Neuron (in vitro differentiated cells): ENCODE data around the gene FGF14.

Source experiments
- H2AFZ ChIP-seq: one replicate; pipeline ENCODE4 v1.6.1; 2013; ENCODE audit warnings: low read depth, mild to moderate bottlenecking, inconsistent platforms, low read length, moderate library complexity
- H3K27me3 ChIP-seq: one replicate; pipeline ENCODE4 v1.6.1; 2013; ENCODE audit warnings: low read length; ENCODE audit not compliant: insufficient read depth
- H3K36me3 ChIP-seq: one replicate; pipeline ENCODE4 v1.6.1; 2013; ENCODE audit warnings: low read length; ENCODE audit not compliant: insufficient read depth
- H3K4me1 ChIP-seq: one replicate; pipeline ENCODE4 v1.6.1; 2013; ENCODE audit warnings: low read length; ENCODE audit not compliant: insufficient read depth
- H3K4me3 ChIP-seq: 2 replicates; pipeline ENCODE4 v1.5.1; 2013; ENCODE audit warnings: mild to moderate bottlenecking, low read length, moderate library complexity
- H3K9me3 ChIP-seq: one replicate; pipeline ENCODE4 v1.6.1; 2013; ENCODE audit warnings: low read length

The FGF14 gene

GRCh38 chr13:101829484-101829883, 572.4 kb downstream of the FGF14 start:
- Histone ChIP-seq H3K27me3 (no peaks in the 10 kb centered on the region), H3K4me3 (no peak overlapping the region), H3K36me3 (no peaks in the 10 kb centered on the region), H3K9me3 (peaks cover 2% of the 10 kb centered on the region), H2AFZ (no peak overlapping the region), H3K4me1 (peaks cover 14% of the 10 kb centered on the region)

GRCh38 chr13:101828119-101828518, 573.7 kb downstream of the FGF14 start:
- peaks cover 16% of the 10 kb centered on the region for H3K4me1 ChIP-seq
- H2AFZ ChIP-seq = no peak overlapping the region
- H3K9me3 ChIP-seq = peaks cover 2% of the 10 kb centered on the region
- no peaks in the 10 kb centered on the region for H3K27me3 ChIP-seq
- H3K4me3 ChIP-seq = no peak overlapping the region
- H3K36me3 ChIP-seq = no peaks in the 10 kb centered on the region

DNA sequence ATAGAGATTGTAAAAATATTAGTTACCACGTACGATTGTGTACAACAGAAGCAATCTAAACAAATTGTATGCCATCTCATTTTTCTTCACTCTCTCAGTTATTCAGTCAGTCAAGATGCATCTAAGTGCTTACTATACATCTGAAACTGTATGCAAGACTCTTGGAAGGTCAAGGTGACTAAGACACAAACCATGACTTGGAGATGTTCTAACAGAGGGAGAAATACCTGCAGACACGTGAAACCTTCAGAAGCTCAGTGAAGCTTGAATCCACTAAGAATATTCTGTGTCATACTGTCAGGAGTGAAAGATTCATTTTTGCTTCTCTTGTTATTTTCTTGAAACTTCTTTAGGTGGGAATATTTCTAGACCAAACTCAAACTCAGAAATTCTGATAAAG, 584.0 kb downstream of the FGF14 start:
- Histone ChIP-seq H3K9me3 (no peaks in the 10 kb centered on the region), H3K4me1 (no peaks in the 10 kb centered on the region), H3K36me3 (no peaks in the 10 kb centered on the region), H2AFZ (no peak overlapping the region), H3K27me3 (no peaks in the 10 kb centered on the region), H3K4me3 (no peak overlapping the region)

GRCh38 chr13:101811881-101812280, 590.0 kb downstream of the FGF14 start:
- Histone ChIP-seq H3K9me3 (no peaks in the 10 kb centered on the region), H3K36me3 (no peaks in the 10 kb centered on the region), H2AFZ (no peak overlapping the region), H3K27me3 (no peaks in the 10 kb centered on the region), H3K4me3 (no peak overlapping the region), H3K4me1 (no peaks in the 10 kb centered on the region)

- Histone ChIP-seq H3K27me3 (no peaks in the 10 kb centered on the region), H3K9me3 (no peaks in the 10 kb centered on the region), H3K36me3 (no peaks in the 10 kb centered on the region), H3K4me3 (no peak overlapping the region), H2AFZ (no peak overlapping the region), H3K4me1 (no peaks in the 10 kb centered on the region)
These were observed 590.5 kb downstream of the FGF14 start for GRCh38 chr13:101811284-101811839.

GRCh38 chr13:101799196-101799595, 602.7 kb downstream of the FGF14 start:
- H3K27me3 ChIP-seq = no peaks in the 10 kb centered on the region
- peaks cover 6% of the 10 kb centered on the region for H3K4me1 ChIP-seq
- no peak overlapping the region for H3K4me3 ChIP-seq
- H3K36me3 ChIP-seq = no peaks in the 10 kb centered on the region
- H3K9me3 ChIP-seq = no peaks in the 10 kb centered on the region
- no peak overlapping the region for H2AFZ ChIP-seq

- Histone ChIP-seq H3K36me3 (no peaks in the 10 kb centered on the region), H3K27me3 (no peaks in the 10 kb centered on the region), H3K9me3 (no peaks in the 10 kb centered on the region), H3K4me3 (no peak overlapping the region), H2AFZ (no peak overlapping the region), H3K4me1 (peaks cover 6% of the 10 kb centered on the region)
These were observed 603.4 kb downstream of the FGF14 start for GRCh38 chr13:101798437-101798836.

GRCh38 chr13:101795460-101795859, 606.4 kb downstream of the FGF14 start:
- no peaks in the 10 kb centered on the region for H3K27me3 ChIP-seq
- H3K36me3 ChIP-seq = no peaks in the 10 kb centered on the region
- no peaks in the 10 kb centered on the region for H3K9me3 ChIP-seq
- H3K4me3 ChIP-seq = no peak overlapping the region
- H2AFZ ChIP-seq = no peak overlapping the region
- peaks cover 6% of the 10 kb centered on the region for H3K4me1 ChIP-seq

GRCh38 chr13:101795025-101795424, 606.8 kb downstream of the FGF14 start:
- H3K4me1 ChIP-seq = peaks cover 6% of the 10 kb centered on the region
- no peaks in the 10 kb centered on the region for H3K9me3 ChIP-seq
- no peak overlapping the region for H2AFZ ChIP-seq
- H3K36me3 ChIP-seq = no peaks in the 10 kb centered on the region
- no peaks in the 10 kb centered on the region for H3K27me3 ChIP-seq
- no peak overlapping the region for H3K4me3 ChIP-seq

DNA sequence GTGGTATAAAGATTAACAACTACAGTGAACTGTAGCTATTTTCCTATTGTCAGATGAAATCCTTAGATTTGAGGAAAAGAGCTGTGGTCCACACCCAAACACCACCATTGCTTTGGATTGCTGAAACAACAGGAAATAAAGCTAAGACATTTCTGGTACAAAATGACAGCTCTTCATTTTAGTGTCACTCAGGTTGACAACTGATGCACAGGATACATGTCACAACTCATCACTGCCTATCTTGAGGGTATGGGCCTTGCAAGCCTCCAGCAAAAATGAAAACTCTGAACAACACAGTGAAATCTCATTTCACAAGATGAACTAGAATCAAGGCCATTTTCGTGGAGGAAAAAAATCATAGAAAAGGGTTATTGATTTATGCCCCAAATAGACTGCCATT, 609.7 kb downstream of the FGF14 start:
- H3K4me3 ChIP-seq = no peak overlapping the region
- no peaks in the 10 kb centered on the region for H3K4me1 ChIP-seq
- H2AFZ ChIP-seq = no peak overlapping the region
- no peaks in the 10 kb centered on the region for H3K9me3 ChIP-seq
- H3K36me3 ChIP-seq = no peaks in the 10 kb centered on the region
- H3K27me3 ChIP-seq = no peaks in the 10 kb centered on the region

- no peaks in the 10 kb centered on the region for H3K36me3 ChIP-seq
- no peak overlapping the region for H2AFZ ChIP-seq
- H3K9me3 ChIP-seq = no peaks in the 10 kb centered on the region
- no peaks in the 10 kb centered on the region for H3K27me3 ChIP-seq
- peaks cover 1% of the 10 kb centered on the region for H3K4me1 ChIP-seq
- no peak overlapping the region for H3K4me3 ChIP-seq
These were observed 616.0 kb downstream of the FGF14 start for GRCh38 chr13:101785858-101786257.

- H3K4me1 ChIP-seq = peaks cover 4% of the 10 kb centered on the region
These were observed 617.5 kb downstream of the FGF14 start for GRCh38 chr13:101784313-101784712.

DNA sequence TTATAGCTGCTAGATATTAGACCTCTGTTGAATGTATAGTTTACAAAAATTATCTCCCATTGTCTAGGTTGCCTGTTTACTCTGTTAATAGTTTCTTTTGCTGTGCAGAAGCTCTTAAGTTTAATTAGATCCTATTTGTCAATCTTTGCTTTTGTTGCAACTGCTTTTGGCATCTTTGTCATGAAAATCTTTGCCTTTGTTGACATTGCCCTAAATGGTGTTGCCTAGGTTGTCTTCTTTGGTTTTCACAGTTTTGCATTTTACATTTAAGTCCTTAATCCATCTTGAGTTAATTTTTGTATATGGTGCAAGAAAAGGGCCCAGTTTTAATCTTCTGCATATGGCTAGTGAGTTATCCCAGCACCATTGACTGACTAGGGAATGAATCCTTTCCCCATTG, 618.3 kb downstream of the FGF14 start:
- H3K4me1 ChIP-seq = peaks cover 4% of the 10 kb centered on the region
- no peaks in the 10 kb centered on the region for H3K27me3 ChIP-seq
- no peaks in the 10 kb centered on the region for H3K36me3 ChIP-seq
- no peak overlapping the region for H2AFZ ChIP-seq
- H3K9me3 ChIP-seq = no peaks in the 10 kb centered on the region
- H3K4me3 ChIP-seq = no peak overlapping the region

More at GRCh38 chr13:101784313-101784712, 617.5 kb downstream of the FGF14 start:
- H3K36me3 ChIP-seq = no peaks in the 10 kb centered on the region
- no peak overlapping the region for H2AFZ ChIP-seq
- H3K27me3 ChIP-seq = no peaks in the 10 kb centered on the region
- no peak overlapping the region for H3K4me3 ChIP-seq
- H3K9me3 ChIP-seq = no peaks in the 10 kb centered on the region

GRCh38 chr13:101780211-101780610, 621.6 kb downstream of the FGF14 start:
- no peak overlapping the region for H2AFZ ChIP-seq
- H3K4me1 ChIP-seq = peaks cover 4% of the 10 kb centered on the region
- H3K36me3 ChIP-seq = no peaks in the 10 kb centered on the region
- H3K4me3 ChIP-seq = no peak overlapping the region
- no peaks in the 10 kb centered on the region for H3K9me3 ChIP-seq
- no peaks in the 10 kb centered on the region for H3K27me3 ChIP-seq
